Right lung (tissue), 5 donors: ENCODE measurements around the gene SUN5. TPM values are rescaled to one million over a fixed set of nuclear protein-coding genes. Genes with fewer than 3 reads are reported as not detected.

Source experiments
- DNase-seq, 2 donors: peaks; one replicate each; pipeline ENCODE4 v3.0.0-alpha.2; 2013
- polyA plus RNA-seq, 5 donors: library from polyadenylated mRNA; unstranded; fragments of 120-200 nt; gene quantifications; one replicate each; pipeline versions ENCODE4 v1.2.1 to v1.2.3, GENCODE V29; 2013; ENCODE audit warnings: inconsistent platforms in 1 of 5, low replicate concordance in 1 of 5; ENCODE audit not compliant: insufficient read length in 5 of 5, insufficient read depth in 1 of 5

Gene SUN5
- polyA plus RNA-seq, 5 donors, result not detected

DNA sequence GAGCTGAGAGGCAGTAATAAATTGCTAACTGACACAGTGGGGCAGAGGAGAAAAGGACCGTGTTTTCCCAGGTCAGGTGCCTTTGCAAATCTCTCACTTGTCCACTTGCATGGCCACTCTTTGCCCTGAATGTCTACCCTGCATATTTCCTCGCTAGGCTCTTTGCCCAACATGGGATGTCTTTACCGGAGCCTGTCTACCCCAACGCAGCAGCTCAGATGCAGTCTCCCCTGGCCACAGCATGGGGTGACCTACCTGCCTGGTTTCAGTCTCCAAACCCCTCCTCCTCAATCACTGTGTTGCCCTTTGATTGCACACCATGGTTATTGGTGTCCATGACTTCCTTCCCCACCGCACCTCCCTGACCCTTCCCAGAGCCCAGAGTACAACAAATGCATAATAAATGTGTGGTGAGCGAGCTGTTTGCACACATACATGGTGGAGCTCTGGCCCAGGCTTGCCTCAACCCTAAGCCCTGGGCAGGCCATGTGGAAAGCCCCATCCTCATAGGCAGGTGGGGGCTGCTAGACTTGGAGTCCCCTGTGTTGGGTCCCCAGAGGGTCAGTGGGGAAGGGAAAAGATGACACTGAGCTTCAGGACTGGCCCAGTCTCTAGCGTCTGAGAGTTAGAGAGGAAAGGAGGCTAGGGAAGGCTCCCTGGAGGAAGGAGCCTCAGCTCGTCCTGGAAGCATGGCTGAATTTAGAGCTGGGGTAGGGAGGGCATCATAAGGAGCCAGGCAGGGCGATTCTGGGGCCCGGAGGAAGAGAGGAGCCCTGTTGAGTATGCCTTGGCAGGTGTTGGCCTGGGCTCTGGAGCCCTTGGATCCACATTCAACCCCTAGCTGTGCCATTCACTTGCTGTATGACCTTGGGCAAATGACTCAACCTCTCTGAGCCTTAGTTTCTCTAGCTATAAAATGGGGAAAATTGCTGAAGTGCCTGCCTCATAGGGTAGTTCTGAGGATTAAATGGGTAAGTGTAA, 22.8 kb upstream of the SUN5 start:
- DNase-seq, result no peak

DNA sequence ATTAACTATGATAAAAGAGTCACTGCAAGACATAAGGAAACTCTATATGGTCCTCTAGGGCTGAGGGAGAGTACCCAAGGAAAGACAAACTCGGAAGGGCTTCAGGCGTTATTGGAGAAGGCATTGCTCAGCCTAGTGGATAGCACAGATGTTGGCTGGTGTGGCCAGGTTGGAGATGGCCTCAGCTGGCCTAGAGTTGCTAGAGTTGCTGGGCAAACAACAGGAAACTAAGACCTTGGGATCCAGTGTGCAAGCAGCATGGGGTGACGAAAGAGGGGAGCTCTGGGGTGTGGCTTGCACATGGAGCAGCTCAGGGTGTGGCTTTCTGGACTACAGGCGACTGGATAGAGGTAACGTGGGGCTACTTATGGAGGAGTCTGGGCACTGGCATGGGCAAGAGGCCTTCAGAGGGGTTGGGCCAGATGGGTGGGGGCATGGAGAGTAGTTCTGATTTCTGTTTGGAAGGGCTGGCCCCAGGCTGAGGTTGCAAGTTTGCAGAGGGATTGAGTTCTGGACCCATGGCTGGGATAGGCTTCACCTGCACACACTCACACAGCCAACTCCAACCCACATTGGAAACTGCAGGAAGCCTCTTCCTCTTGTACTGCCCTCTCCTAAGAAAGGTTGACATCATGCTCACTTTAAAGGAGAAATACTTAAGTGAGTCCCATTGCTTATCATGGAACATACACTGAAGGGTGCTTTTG, 22.0 kb upstream of the SUN5 start:
- DNase-seq, result no peak

DNA sequence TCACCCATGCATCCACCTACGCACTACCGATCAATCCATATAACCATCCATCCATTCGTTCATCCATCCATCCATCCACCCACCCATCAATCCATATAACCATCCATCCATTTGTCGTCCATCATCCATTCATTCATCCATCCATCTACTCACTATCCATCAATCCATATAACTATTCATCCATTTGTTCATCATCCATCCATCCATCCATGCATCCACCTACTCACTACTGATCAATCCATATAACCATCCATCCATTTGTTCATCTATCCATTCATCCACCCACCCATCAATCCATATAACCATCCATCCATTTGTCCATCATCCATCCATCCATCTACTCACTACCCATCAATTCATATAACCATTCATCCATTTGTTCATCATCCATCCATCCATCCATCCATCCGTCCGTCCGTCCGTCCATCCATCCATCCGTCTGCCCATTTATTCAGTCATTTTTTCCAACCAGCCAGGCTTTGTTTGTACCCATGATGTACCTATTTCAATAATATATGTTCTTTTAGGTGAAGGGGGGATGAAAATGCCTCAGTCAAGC, 21.2 kb upstream of the SUN5 start:
- no peak for DNase-seq

DNA sequence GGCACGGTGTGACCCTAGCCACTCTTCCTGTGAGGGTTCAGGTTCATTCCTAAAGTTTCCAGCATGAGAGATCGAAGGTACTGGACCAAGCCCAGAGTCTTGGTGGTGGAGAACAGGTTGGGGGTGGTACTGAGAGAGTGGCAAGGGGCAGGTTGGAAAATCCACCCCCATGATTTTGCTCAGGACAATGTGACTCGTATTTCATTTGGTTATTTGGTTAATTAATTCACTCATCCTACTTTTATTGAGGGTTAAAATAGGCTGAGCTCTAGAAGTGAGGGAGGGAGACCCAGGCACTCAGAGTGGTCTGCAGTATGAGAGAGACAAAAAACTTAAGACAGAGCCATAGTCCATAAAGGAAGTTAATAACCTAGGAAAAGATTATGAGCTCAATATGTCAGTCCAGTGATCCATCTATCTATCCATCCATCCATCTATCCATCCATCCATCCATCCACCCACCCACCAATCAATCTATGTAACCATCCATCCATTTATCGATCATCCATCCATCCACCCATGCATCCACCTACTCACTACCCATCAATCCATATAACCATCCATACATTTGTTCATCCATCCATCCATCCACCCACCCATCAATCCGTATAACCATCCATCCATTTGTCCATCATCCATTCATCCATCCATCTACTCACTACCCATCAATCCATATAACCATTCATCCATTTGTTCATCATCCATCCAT, 20.5 kb upstream of the SUN5 start:
- DNase-seq, result no peak

DNA sequence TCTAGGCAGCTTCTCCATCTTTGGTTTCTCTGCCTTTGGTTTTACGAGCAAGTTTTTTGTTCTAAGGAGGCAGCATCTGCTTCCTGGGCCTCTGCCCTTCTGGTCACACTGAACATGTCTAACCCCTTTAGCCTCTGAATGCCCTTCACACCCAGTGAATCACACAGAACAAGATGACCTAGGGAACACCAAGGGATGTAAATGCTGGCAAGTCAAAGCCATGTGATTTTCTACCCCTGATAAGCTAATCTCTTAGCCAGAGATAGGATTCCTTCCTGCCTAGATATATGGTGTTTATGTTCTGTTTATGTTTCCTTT, 20.0 kb upstream of the SUN5 start:
- DNase-seq, result no peak

DNA sequence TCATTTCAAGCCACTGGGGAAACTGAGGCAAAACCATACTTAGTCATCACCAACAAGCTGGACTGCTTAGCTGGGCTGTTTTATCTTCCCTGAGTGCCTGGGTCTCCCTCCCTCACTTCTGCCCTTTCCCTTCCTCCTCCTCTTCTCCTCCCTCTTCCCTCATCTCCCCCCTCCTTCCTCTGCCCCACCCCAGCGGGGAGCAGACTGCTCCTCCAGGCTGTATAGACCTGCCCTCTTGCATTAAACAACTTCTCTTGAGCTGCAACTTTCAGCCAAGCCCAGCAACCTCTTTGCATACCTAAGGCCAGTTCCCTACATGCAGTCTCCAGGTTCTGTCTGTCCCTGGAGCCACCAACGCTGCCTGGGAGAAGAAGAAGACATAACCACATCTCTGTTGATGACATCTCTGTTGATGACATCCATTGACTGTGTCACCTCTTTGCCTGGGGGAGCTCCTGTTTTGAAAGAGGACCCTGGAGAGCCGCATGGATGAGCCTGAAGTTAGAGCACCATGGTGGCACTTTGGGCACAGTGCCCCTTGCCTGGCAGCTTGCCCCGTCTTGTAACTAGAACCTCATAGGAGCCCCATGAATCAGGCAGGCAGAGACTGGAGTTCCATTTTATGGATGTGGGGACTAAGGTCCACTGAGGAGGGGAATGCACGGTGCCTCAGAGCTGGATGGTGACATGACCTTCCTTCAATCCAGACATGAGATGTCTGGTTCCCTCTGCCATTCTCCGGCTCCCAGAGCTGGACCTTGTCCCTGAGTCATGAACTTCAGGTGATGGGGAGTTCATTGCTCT, 19.4 kb upstream of the SUN5 start:
- DNase-seq, result no peak

DNA sequence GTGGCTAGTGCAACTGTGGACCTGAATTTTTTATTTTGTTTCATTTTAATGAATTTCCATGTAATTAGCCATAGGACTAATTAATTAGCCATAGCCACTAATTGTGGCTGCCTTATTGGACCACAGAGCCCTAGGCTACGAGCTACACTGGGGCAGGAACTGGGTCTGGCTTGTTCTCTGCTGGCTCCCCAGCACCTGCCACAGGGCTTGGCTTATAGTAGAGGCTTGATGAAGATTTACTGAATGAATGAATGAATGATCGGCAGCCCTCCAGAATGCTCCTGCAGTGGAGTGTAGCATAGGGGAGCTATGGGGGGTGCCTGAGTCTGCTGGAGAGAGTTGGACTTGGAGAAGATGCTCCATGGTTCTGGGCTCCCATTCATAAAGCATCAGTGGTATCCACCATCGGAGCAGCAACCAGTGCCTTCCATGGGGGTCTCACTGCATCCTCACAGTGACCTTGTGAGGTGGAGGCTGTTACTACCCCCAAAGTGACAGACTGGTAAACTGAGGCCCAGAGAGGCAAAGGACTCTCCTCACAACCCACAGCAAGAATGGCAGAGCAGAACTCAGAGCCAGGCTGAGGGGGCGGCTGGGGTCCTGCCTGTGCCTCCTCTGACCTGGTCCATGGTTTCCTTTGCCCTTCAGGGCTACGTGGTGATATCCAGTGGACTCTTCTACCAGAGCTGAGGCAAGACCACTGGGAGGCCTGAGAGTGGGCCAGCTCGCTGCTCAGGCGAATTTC, 18.6 kb upstream of the SUN5 start:
- DNase-seq, result no peak

DNA sequence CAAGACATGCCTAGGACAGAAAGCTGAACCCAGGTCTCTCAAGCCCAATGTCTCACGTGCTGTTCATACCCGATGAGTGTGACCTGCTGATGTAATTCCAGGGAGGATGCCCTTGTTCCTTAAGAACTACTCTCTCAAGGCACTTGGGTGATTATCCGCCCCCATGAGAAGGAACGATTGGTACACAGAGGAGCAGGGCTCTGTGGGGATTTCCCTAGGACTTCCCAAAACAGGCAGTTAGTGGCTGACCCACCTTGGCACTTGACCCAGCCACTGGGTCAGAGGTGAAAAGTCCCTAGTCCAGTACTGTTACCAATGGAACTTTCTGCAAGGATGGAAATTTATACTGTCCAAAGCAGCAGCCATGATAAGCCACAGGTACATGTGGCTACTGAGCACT, 18.1 kb upstream of the SUN5 start:
- DNase-seq, result no peak

DNA sequence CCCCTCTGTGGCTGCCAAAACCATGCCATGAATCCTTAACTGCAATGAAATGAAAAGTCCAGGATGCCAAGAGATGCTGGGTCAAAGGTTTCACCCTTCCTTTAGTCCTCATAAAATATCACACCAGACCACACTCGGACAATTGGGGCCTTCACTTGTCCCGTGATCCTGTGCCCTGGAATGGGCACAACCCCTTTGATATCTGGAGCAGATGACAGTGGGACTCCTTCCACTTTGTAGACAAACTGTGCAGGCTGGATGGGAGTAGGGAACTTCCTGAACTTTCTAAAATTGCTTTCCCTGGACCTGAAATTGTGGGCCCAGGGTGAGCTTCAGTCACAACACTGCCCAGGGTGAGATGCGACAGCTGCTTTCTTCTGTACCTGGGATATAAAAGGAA, 17.6 kb upstream of the SUN5 start:
- DNase-seq, result no peak

DNA sequence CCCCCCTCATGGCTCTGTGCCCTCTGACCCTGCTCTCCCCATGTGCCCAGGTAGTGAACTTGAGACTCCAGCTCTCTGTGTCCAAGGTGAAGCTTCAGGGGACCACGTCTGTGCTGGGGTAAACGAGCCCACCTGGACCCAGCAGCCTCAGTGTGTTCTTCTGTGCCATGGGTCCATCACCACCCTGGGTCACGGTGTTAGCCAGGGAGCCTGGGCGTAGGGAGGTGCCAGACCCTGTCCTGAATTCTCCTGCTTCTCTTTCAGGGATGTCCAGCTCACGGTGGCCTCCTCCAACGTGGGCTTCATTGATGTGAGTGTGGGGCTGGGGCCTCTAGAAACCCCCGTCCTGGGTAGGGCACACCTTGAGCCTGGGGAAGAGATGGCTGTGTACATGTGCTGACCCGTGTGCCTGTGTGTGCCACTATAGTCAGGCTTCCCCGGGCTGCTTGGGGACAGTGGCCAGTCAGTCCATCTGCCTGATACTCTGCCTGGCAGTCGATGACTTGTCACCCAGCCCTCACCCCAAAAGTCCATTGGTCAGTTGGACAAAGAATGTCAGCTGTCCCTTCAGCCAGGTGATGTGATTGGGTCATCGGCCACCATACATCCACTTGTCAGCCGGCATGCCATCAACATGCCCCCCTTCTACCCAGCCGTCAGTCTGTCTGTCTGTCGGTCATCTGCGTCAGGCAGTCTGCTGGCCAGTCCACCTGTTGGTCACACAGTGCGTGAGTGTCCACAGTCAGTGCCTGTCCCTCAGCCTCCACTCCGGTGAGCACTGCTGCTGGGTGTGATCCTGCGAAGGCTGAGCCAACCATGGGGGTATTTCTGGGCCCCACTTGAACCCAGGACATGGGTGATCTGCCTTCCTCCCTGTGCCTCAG, 16.3 kb upstream of the SUN5 start:
- DNase-seq, result no peak

DNA sequence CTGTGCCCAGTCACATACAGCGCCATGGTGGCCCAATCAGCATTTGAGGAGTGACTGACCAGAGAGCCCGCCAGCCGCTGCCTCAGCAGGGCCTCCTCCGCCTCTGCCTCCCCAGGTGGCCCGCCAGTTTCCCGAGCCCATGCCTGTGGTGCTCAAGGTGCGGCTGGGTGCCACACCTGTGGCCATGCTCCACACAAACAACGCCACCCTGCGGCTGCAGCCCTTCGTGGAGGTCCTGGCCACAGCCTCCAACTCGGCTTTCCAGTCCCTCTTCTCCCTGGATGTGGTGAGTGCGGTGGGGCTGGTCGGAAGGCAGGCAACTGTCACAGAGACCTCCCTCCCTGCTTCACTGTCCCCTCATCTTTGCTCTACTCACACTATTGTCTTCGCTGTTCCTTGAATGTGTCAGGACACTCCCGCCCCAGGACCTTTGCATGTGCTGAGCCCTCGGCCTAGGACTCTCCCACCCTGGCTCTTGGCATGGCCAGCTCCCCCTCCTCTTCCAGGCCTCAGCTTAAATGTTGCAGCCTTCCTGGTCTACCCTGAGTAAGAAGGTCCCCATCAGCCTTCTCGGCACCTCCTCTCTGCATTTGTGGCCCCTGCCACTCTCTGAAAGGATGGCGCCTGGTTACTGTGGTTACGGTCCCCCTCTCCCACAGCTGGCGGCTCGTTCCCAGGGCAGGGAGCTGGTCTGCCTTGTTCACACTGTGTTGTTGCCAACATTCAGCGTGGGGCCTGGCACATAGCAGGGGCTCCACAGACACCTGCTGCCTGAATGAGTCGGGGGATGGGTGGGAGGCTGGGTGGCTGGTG, 15.4 kb upstream of the SUN5 start:
- no peak for DNase-seq

DNA sequence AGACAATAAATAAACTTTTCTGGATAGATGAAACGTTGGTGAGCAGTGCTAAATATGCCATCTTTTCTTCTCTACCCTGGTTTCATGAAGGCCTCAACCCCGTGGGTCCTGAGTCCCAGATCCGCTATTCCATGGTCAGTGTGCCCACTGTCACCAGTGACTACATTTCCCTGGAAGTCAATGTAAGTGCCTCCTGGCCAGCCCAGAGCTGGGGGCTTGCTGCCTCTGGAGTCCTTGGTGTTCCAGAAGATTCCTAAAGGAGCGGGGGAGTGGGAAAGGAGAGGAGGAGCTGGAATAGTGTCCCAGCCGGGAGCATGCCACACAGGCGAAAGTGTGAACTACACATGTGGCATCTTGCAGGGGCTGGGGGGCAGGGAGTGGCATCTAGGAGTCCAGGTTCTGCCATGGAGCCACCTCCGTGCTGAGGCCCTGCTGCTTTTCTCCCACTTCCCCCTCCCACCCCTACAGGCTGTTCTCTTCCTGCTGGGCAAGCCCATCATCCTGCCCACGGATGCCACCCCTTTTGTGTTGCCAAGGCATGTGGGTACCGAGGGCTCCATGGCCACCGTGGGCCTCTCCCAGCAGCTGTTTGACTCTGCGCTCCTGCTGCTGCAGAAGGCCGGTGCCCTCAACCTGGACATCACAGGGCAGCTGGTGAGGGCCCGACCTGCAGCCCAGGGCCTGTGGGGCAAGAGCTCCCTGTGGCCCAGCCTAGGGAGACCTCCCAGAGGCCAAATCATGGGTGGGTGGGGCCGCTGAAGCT, 14.1 kb upstream of the SUN5 start:
- no peak for DNase-seq

DNA sequence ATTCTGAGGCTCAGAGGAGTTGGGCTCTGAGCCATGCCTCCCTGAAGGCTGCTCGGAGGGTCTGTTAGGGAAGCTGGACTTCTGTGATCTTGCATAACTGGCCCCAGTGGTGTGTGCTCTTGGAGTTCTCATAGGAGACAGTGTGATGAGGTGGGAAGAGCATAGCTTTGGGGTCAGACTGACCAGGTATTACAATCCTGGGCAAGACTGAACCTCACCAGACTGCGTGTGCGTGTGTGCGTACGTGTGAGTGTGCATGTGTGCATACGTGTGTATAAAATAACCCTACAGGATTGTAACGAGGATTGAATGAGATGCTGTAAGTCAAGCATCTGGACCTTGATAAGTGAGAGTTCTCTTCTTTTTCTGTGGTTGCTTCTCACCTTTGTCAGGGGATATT, 13.3 kb upstream of the SUN5 start:
- no peak for DNase-seq

DNA sequence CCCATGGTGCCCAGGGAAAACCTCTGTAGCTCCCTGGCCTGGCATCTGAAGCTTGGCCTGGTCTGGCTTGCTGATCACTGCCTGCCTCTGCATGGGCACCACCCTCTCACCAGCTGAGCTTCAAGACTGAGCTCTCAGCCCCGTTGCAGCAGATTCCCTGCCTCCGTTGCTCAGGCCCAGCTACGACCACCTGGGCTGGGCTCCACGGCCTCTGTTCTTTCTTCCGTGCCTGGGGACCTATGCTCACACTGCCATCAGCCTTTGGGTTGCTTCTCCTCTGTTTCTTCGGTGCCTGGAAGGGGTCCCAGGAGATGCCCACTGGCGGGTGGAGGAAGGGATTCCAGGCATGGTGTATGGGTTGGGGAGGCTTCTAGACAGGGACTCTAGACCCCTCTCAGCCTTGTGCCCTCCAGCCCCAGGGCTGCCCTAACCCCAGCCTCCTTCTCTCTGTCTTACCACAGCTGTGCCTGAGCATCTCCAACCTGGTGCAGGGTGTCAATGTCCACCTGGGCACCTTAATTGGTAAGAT, 12.4 kb upstream of the SUN5 start:
- DNase-seq, result no peak

DNA sequence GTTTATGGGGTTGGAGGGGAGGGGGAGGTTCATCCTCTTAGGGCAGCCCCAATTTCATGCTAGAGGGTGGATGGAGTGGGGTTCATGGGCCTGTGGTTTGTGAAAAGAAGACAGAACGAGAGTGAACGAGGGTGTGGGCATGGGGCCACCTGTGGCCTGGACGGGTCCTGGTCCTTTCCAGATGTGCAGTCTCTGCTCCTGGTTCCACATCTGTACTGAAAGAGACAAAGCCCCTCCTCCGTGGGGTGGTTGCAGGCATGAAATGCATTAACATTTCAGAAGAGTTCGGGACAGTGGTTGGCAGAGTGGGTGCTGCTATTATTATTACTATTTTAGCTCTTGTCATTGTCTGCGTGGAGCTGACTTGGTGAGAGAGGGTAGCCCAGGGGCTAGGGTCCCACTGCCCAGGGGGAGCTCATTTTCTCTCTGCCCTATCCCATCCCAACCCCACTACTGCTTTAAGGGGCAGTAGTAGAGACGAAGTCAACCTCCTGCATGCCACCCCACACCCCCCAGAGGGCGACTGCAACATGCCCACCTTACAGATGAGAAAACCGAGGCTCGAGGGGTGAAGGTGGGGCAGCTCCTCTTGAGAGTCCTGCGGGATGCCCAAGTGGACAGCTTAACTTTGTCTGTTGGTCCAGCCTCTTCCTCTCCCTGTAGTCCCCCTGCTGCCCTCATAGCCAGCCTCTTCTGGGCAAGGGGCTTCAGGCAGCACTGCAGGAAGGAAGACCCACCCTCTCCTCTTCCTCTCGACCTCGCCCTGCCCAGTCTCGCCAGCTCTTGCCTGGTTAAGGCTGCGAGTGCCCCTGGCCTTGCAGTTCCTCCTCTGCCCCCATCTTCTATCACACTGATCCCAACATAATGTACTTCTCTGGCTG, 11.7 kb upstream of the SUN5 start:
- DNase-seq, result no peak

DNA sequence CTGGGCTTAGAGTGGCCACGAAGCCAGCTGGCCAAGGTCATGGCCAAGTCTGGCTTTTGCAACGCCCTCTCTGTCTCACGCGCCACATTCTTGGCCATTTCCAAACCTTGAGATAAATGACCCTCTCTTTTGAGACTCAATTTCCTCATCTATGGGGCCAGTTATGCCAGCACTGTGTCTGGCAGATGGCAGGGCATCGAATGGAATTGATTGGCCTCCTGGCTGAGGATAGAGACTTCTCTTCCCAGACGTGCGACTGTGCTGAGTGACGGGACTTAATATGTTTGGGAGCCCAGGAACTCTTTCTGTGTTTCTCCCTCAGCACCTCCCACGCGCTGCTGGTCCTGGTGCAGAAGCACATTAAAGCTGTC, 10.9 kb upstream of the SUN5 start:
- DNase-seq, result no peak
